Osteoblast (primary cell): Measurements from ENCODE around the gene PPP2R3A. TPM values are rescaled to one million over a fixed set of nuclear protein-coding genes. Genes with fewer than 3 reads are reported as not detected.
A peak's percentile ranks its signal among the peaks of the same experiment; 100 is the strongest.
"Not testable (repeated sequence)": the region's sequence is repeated elsewhere in the genome, so short reads cannot be mapped to it uniquely, and the experiment has no call there.

Source experiments
- DNase-seq: peaks from one replicate; pipeline ENCODE4 v3.0.0; 2011; ENCODE audit warnings: low spot score, mixed read lengths; ENCODE audit not compliant: insufficient read length; ENCODE audit errors: missing footprints
- H2AFZ ChIP-seq: 2 replicates; pipeline ENCODE4 v1.6.0; 2011; ENCODE audit warnings: mild to moderate bottlenecking, low read length
- H3K27ac ChIP-seq: 2 replicates; pipeline ENCODE4 v1.5.1; 2011; ENCODE audit warnings: mild to moderate bottlenecking, low read depth, low read length, moderate library complexity
- H3K27me3 ChIP-seq: 2 replicates; pipeline ENCODE4 v1.6.0; 2012; ENCODE audit warnings: mild to moderate bottlenecking, control low read depth, inconsistent platforms, low read length, moderate library complexity; ENCODE audit not compliant: insufficient read depth
- H3K36me3 ChIP-seq: 2 replicates; pipeline ENCODE4 v1.5.1; 2011; ENCODE audit warnings: mild to moderate bottlenecking, low read length, control low read depth, moderate library complexity; ENCODE audit not compliant: insufficient read depth
- H3K4me1 ChIP-seq: 2 replicates; pipeline ENCODE4 v1.5.1; 2011; ENCODE audit warnings: mild to moderate bottlenecking, low read length, control low read depth, moderate library complexity; ENCODE audit not compliant: insufficient read depth
- H3K4me2 ChIP-seq: 2 replicates; pipeline ENCODE4 v1.6.0; 2011; ENCODE audit warnings: mild to moderate bottlenecking, low read length; ENCODE audit not compliant: insufficient read depth
- H3K4me3 ChIP-seq: fragments of 200-600 bp; sonication (generic); 3 replicates; pipeline ENCODE4 v1.5.1; 2012; ENCODE audit warnings: mild to moderate bottlenecking, low read length, inconsistent platforms; ENCODE audit not compliant: insufficient read depth
- H3K79me2 ChIP-seq: 2 replicates; pipeline ENCODE4 v1.6.0; 2012; ENCODE audit warnings: mild to moderate bottlenecking, low read length, control low read depth, inconsistent platforms; ENCODE audit not compliant: insufficient read depth
- H3K9me3 ChIP-seq: 2 replicates; pipeline ENCODE4 v1.5.1; 2011; ENCODE audit warnings: low read depth, low read length, control low read depth
- H4K20me1 ChIP-seq: 2 replicates; pipeline ENCODE4 v1.6.0; 2012; ENCODE audit warnings: mild to moderate bottlenecking, low read length, control low read depth; ENCODE audit not compliant: insufficient read depth
- total RNA-seq: library from RNA; depleted of rRNA; stranded (reverse); fragments of >200 nt; gene quantifications from 2 replicates; pipeline ENCODE4 v1.2.3, GENCODE V29; 2012
- TF ChIP-seq, protein P1 (sequence below): IDR thresholded peaks from 2 replicates; pipeline ENCODE4 v1.5.1; 2011; ENCODE audit warnings: mild to moderate bottlenecking, low read depth, low read length, moderate library complexity; ENCODE audit errors: extremely low read depth

Gene PPP2R3A
- total RNA-seq, 1 donor, result 23.9 TPM

DNA sequence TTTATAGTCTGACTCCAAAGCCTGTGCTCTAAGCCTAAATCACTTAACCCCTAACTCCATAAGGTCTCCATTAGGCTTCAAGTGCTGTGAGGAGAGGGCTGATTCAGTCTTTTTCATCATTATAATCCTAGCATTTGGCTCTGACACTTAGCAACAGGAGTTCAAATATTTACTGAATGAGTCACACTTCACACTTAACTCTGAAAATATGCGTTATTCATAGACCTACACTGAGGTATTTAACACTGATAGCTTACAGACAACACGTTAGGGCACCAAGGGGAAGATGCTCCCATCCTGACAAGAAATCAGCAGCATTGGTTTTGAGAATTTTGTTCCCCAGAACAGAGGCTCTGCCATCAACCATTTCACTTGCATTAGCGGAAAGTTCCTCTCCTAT, 177.1 kb downstream of the PPP2R3A start:
- peaks cover 9% of the 10 kb centered on the region for H3K36me3 ChIP-seq
- peaks cover 29% of the 10 kb centered on the region for H3K79me2 ChIP-seq
- no peak overlapping the region for H2AFZ ChIP-seq
- peaks cover 25% of the 10 kb centered on the region for H3K4me1 ChIP-seq
- H3K4me3 ChIP-seq, result no peak overlapping the region
- H3K9me3 ChIP-seq, result no peaks in the 10 kb centered on the region
- H4K20me1 ChIP-seq, result no peaks in the 10 kb centered on the region
- H3K27ac ChIP-seq, result peak overlapping the region; percentile 89
- DNase-seq, result peak; percentile 13
- peak overlapping the region; percentile 44 for H3K4me2 ChIP-seq
- TF ChIP-seq, protein P1, sequence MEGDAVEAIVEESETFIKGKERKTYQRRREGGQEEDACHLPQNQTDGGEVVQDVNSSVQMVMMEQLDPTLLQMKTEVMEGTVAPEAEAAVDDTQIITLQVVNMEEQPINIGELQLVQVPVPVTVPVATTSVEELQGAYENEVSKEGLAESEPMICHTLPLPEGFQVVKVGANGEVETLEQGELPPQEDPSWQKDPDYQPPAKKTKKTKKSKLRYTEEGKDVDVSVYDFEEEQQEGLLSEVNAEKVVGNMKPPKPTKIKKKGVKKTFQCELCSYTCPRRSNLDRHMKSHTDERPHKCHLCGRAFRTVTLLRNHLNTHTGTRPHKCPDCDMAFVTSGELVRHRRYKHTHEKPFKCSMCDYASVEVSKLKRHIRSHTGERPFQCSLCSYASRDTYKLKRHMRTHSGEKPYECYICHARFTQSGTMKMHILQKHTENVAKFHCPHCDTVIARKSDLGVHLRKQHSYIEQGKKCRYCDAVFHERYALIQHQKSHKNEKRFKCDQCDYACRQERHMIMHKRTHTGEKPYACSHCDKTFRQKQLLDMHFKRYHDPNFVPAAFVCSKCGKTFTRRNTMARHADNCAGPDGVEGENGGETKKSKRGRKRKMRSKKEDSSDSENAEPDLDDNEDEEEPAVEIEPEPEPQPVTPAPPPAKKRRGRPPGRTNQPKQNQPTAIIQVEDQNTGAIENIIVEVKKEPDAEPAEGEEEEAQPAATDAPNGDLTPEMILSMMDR, result no peak
- H3K27me3 ChIP-seq, result no peaks in the 10 kb centered on the region

DNA sequence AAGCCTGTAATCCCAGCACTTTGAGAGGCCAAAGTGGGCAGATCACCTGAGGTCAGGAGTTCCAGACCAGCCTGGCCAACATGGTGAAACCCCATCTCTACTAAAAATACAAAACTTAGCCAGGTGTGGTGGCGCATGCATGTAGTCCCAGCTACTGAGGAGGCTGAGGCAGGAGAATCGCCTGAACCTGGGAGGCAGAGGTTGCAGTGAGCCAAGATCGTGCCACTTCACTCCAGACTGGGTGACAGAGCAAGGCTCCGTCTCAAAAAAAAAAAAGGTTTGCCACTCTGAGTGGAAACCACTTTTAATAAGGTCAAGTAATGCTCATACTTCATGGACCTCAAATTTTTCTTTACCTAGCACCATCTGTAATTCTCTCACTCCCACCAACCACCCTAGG, 178.9 kb downstream of the PPP2R3A start:
- not testable (repeated sequence) for DNase-seq, H3K9me3 ChIP-seq, H3K27ac ChIP-seq, H3K4me2 ChIP-seq, H2AFZ ChIP-seq, H3K4me3 ChIP-seq, H3K27me3 ChIP-seq, H4K20me1 ChIP-seq
- Histone ChIP-seq H3K4me1 (peaks cover 27% of the 10 kb centered on the region), H3K36me3 (peaks cover 14% of the 10 kb centered on the region), H3K79me2 (peaks cover 47% of the 10 kb centered on the region)

DNA sequence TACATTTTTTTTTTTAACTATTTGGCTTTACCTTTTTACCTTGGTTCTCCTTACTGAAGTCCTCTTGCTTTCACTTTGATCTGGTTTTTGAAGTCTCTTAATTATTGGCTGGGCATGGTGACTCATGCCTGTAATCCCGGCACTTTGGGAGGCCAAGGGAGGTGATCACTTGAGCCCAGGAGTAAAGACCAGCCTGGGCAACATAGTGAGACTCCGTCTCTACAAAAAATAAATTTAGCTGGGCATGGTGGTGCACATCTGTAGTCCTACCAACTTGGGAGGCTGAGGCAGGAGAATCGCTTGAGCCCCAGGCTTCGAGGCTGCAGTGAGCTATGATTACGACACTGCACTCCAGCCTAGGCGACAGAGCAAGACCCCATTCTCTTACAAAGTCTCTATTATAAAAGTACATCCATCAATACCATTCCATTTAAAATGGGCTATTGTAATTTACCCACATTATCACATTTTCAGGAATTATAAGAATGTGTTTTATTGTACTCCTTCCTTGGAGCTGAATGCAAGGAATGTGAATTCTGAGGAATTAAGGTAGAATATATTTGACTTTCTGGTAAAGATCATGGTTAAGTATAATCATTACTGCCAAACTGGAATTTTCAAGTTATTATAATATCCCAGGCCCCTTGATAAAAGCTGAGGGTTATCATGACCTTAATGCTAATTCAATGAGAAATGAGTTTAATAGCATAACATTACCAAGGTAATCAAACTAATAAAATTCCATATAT, 181.6 kb downstream of the PPP2R3A start:
- H4K20me1 ChIP-seq, result peaks cover 10% of the 10 kb centered on the region
- DNase-seq, result no peak
- H3K27ac ChIP-seq, result no peak overlapping the region
- H3K79me2 ChIP-seq, result peaks cover 67% of the 10 kb centered on the region
- H3K9me3 ChIP-seq, result no peaks in the 10 kb centered on the region
- no peaks in the 10 kb centered on the region for H3K27me3 ChIP-seq
- H3K4me2 ChIP-seq, result no peak overlapping the region
- H3K4me3 ChIP-seq, result no peak overlapping the region
- TF ChIP-seq, protein P1, result no peak
- peaks cover 31% of the 10 kb centered on the region for H3K36me3 ChIP-seq
- H2AFZ ChIP-seq, result no peak overlapping the region
- peaks cover 23% of the 10 kb centered on the region for H3K4me1 ChIP-seq

DNA sequence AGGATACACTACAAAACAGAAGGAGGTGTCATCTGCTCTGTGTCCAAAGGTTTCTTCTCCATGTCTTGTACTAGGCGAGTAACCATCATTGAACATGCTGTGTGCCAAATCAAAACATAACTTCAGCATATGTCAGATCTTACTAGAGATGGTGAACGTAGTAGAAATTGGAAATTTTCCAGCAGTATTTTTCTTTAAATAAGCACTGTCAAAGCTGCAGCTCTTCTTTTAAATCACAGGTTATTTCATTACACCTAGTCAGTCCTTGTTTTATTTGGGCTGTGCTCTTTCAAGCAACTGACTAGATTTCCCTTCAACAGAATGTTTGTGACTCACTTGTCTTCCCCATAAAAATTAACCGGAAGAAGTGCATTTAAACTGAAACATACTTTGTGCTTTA, 184.1 kb downstream of the PPP2R3A start:
- Histone ChIP-seq H3K79me2 (peaks cover 86% of the 10 kb centered on the region), H3K36me3 (peaks cover 32% of the 10 kb centered on the region), H3K4me2 (peak overlapping the region; percentile 5), H3K27ac (peak overlapping the region; percentile 20), H2AFZ (no peak overlapping the region), H3K27me3 (no peaks in the 10 kb centered on the region), H3K4me1 (peaks cover 14% of the 10 kb centered on the region), H3K4me3 (no peak overlapping the region), H4K20me1 (peaks cover 24% of the 10 kb centered on the region), H3K9me3 (no peaks in the 10 kb centered on the region)
- DNase-seq, result peak; percentile 42
- TF ChIP-seq, protein P1, result no peak
